HPDE6-E6E7 (cell line): ENCODE results near the gene DDR2.
"Not testable (repeated sequence)": the region's sequence is repeated elsewhere in the genome, so short reads cannot be mapped to it uniquely, and the experiment has no call there.

Source experiments
- DNase-seq: peaks from one replicate; pipeline ENCODE4 v3.0.0; 2011; ENCODE audit warnings: missing footprints; ENCODE audit errors: extremely low spot score

DDR2 gene

GRCh38 chr1:162722036-162722435, 89.8 kb downstream of the DDR2 start:
- no peak for DNase-seq

- no peak for DNase-seq
Measured at GRCh38 chr1:162724583-162725120, 92.4 kb downstream of the DDR2 start.

DNA sequence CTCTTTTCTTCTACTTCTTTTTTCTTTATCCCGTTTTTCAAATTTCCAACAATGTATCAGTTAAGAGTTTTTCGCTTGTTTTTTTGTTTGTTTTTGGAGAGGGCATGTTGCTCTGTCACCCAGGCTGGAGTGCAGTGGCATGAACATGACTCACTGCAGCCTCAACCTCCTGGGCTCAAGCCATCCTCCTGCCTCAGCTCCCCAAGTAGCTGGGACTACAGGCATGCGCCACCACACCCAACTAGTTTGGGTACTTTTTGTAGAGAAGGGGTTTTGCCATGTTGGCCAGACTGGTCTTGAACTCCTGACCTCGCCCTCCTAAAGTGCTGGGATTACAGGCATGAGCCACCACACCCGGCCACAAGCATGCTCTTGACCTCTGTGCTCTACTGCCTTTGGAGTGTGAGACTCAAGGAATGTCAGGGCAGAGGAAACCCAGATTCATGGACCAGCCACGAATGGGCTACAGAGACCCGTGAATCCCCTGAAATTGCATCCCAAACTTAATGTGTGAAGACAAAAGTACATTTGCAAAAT, 93.1 kb downstream of the DDR2 start:
- no peak for DNase-seq

DNA sequence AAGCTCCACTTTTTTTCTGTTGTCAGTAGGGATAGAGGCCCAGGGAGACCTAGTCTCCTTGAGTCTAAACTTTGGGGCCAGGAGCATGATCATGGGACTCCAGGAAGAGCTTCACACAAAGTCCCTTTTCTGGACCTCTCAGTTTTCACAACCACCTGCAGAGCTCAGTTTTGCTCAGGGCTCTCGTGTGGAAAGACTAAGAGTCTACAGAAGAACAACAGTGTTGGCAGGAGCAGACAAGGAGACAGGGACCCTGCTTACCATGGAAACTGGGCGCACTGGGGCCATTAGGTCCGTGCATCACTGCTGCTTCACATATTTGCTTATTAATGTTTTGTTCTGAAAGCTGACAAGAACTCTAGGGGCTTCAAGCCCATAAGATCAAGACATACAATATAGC, 94.3 kb downstream of the DDR2 start:
- no peak for DNase-seq

- not testable (repeated sequence) for DNase-seq
Measured at GRCh38 chr1:162727493-162727892, 95.2 kb downstream of the DDR2 start.

GRCh38 chr1:162728573-162728972, 96.3 kb downstream of the DDR2 start:
- DNase-seq, result no peak

DNA sequence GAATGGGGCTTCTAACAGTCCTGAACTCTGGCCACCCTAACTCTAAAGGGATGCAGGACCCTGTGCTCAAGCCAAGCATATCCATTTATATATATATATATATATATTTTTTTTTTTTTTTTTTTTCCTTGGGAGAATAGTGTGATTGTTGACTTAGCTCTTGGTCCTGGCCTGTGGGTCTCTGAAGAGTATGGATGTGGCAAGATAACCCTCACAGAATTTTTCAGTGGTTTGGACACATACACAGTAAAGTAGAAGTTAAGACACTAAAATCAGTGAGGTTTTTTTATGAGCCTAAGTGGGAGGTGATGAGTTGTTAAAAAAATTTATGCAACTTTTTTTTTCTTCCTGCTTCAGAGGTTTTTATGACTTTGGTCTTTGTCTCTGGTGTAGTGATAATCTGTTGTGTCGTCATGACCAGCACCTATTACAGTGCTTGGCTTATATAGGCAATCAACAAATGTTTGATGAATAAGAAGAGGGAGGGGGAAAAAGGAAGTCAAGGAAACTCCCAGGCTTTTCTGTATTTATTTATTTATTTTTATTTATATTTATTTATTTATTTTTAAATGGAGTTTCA, 97.0 kb downstream of the DDR2 start:
- not testable (repeated sequence) for DNase-seq

GRCh38 chr1:162732094-162732493, 99.8 kb downstream of the DDR2 start:
- no peak for DNase-seq

GRCh38 chr1:162732566-162733335, 100.5 kb downstream of the DDR2 start:
- no peak for DNase-seq

DNA sequence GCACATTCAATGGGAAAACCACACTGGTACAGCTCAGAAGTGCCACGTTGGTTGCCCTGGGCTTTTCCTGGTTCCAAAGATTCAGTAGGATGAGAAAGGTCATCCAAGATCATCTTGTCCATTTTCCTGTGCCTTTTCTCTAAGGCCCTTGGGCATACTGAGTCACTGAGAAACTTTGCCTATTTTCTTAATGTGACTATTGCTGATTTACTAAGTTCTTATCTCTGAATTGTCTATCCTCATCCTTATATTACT, 101.0 kb downstream of the DDR2 start:
- DNase-seq, result no peak

DNA sequence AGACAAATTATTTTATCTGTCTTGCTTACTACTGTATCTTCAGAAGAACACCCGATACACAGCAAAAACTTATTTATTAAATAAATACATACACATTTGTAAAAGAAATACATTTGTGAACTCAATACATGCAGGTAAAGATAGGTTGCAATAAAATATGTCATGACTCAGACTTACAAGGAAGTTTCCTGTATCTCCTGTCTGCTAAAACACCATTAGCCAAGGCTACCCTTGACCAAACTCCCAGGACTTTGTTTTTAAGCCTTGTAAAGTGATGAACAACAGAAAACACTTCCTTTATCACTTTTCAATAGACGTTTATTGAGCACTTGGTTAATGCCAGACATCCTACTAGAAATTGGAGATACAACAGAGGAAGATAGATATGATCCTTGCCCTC, 101.8 kb downstream of the DDR2 start:
- no peak for DNase-seq

- DNase-seq, result no peak
Measured at GRCh38 chr1:162736184-162736583, 103.9 kb downstream of the DDR2 start.

DNA sequence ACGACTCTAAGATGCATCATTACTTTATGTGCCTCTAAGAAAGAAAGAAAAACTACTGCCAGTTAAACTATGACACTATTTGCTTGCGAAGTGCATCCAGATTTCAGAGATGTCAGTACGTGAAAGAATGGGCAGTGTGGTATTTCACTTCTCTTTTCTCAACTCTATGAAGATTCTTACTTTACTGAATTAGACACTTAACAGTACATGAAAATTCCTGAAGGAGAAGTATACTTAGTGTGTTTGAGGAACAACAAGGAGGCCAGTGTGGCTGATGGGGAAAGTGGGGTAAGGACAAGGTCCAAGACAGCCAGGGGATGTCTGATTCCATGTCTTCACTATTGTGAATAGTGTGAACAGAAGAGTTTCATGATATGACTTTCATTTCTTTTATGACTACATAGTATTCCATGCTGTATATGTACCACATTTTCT, 104.4 kb downstream of the DDR2 start:
- DNase-seq, result no peak

DNA sequence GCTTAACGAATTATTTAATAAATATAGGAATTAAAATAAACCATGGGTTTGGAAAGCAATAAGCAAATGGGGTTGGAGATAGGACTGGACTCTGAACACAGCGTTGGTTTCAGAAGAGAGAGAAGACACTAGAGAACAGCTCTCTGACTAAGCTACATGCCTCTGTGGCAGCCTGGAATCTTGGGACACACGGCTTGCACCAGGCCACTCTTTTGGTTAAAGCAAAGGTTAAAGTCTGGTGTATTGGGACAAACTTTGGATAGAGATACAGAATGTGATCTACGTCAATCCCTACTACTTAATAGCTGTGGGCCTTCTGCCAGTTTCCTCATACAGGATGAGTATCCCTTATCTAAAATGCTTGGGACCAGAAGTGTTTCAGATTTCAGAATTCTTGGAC, 108.5 kb downstream of the DDR2 start:
- no peak for DNase-seq

DNA sequence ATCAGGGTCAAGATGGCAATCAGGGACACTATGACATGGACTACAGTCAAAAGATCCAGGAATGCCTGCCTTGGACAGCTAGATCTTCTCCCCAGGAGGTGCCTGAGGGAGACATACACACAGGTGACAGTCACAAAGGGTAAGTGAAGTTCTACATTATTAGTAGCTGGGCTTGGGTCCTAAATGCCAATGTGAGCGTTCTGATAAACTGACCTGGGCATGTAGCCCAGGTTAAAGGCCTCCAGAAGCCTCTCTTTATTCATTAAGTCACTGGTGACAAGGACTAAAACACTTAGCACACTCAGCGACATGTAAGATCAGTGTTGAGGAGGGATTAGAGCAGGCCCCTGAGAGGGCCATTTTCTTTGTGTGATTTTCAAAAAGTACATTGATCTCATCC, 109.3 kb downstream of the DDR2 start:
- DNase-seq, result no peak

DNA sequence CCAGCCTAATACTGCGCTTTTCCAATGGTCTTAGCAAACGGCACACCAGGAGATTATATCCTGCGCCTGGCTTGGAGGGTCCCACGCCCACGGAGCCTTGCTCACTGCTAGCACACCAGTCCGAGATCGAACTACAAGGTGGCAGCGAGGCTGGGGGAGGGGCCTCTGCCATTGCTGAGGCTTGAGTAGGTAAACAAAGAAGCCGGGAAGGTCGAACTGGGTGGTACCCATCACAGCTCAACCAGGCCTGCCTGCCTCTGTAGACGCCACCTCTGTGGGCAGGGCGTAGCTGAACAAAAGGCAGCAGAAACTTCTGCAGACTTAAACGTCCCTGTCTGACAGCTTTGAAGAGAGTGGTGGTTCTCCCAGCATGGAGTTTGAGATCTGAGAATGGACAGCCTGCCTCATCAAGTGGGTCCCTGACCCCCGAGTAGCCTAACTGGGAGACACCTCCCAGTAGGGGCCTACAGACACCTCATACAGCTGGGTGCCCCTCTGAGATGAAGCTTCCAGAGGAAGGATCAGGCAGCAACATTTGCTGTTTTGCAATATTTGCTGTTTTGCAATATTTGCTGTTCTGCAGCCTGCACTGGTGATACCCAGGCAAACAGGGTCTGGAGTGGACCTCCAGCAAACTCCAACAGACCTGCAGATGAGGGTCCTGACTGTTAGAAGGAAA, 114.1 kb downstream of the DDR2 start:
- not testable (repeated sequence) for DNase-seq

DNA sequence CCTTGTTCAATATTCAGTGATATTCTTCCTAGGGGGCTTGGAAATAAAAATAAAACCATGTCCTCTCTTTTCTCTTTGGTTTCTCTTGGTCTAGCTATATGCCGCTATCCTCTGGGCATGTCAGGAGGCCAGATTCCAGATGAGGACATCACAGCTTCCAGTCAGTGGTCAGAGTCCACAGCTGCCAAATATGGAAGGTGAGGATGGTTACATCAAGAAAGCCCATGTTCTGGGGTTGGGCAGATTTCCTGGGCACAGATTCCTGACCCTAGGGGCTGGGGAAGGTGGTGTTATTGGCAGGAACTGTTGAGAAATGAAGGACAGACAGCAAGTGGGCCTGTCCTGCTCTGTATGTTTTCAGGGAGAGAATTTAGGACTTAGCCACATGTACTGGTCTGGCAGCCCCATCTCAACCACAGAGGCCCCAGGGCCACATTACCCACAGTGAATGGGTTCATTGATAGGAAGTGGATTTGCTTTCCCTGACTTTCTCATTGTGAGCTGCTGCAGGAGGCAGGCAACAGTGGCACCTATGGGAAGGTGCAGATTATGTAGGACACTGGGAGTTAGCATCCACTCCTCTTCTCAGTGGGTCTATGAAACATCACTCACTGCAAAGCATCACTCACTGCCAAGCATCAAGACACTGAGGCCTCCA, 120.9 kb downstream of the DDR2 start:
- DNase-seq, result no peak

DNA sequence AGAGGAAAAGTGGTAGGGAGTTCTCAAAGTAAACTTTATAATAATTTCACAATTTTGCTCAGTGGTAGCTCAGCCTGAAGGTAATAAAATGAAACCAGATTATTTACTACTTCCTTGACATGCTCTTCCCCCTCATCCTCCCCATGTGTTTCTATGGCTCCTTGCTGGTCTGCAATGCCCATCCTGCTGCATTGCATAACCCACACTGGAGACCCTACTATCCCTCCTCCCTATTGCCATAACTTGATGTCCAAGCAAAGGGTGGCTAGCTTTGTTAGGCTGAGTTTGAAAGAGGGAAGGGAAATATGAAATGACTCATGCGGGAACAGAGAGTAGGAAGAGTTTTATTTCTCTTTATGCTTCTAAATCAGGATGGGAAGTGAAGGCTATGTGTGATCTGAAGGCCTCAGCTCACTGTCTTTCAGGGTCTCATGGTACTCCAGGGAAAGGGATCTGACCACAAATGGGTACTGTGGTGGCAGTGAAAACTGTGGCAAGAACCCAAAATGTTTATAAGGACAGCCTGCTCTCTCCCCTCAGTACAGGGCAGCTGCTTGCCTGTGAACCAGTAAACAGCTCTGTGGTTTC, 121.8 kb downstream of the DDR2 start:
- no peak for DNase-seq

- DNase-seq, result no peak
Measured at GRCh38 chr1:162755306-162755705, 123.0 kb downstream of the DDR2 start.

DNA sequence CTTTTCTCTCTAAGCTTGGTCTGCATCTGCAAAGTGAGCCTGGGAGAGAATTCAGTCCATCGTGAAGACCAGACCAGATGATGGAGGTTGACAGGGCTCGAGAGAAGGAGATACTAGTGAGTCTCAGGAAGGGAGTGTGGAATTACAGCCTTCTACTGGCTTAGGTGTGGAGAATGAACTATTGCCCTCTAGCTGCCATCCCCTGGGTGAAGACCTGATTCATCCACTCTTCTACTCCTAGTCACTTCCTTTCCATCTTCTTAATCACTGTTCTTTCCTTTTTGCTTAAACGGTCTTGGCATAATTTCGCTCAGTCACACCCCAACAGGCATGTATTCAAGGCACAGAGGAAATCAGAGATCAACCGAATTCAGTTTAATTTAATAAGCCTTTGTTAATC, 124.3 kb downstream of the DDR2 start:
- DNase-seq, result peak; percentile 29

DNA sequence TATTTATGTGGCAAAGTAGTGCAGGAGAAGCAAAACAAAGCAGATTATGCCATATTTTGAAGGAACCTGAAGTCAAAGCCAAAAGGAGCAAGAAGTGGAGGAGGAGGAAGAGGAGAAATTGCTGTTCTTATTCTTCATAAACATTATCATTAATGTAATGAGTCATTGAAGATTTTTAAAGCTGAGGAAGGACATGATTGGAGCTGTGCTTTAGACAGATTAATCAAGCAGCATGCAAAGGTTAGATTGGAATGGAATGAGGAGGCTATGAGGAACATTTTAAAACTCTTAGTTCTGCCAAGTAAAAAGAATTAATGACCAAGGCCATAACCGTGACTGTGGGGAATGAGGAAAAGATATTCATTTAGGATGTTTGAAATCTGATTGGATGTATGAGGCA, 125.2 kb downstream of the DDR2 start:
- DNase-seq, result no peak

GRCh38 chr1:162765788-162766187, 133.5 kb downstream of the DDR2 start:
- DNase-seq, result no peak
